Panc1 (cell line): Measurements from ENCODE around the gene SEZ6L. TPM values are rescaled to one million over a fixed set of nuclear protein-coding genes. Genes with fewer than 3 reads are reported as not detected.

Source experiments
- ATAC-seq: fragments of 200-7000 bp; cut with Tn5 transposase; 2 replicates; pipeline ENCODE4 v1.9.1; 2020; ENCODE audit warnings: mild to moderate bottlenecking, moderate library complexity
- BruUV-seq: library from RNA; stranded (reverse); fragments of 400-500 nt; replicated peaks from 2 replicates; lab custom pipeline; 2021; lab: Mats Ljungman, UMichigan
- CTCF ChIA-PET: fragments of 300-600 bp; sonication (Branson Sonifier 250); formaldehyde crosslinking; loops from one replicate; lab custom pipeline; 2022; ENCODE audit warnings: antibody characterized with exemption; lab: Charles Lee
- POLR2A ChIA-PET: fragments of 300-600 bp; sonication (Branson Sonifier 250); formaldehyde crosslinking; loops from one replicate; lab custom pipeline; 2022; ENCODE audit warnings: antibody characterized with exemption; lab: Charles Lee
- DNase-seq: peaks from one replicate; pipeline ENCODE4 v3.0.0-alpha.2; 2010; ENCODE audit warnings: low read depth, low spot score
- H3K27ac ChIP-seq: 2 replicates; pipeline ENCODE4 v1.5.1; 2011; ENCODE audit warnings: mild to moderate bottlenecking, low read length, inconsistent platforms
- H3K27me3 ChIP-seq: fragments of 200-500 bp; sonication (Bioruptor generic); 2 replicates; pipeline ENCODE4 v1.6.0; 2014; ENCODE audit warnings: low read length, inconsistent platforms; ENCODE audit not compliant: control insufficient read depth, insufficient read depth
- H3K36me3 ChIP-seq: fragments of 200-500 bp; sonication (Bioruptor generic); 2 replicates; pipeline ENCODE4 v1.5.1; 2014; ENCODE audit warnings: inconsistent platforms, mild to moderate bottlenecking, low read length, moderate library complexity; ENCODE audit not compliant: control insufficient read depth, insufficient read depth
- H3K4me1 ChIP-seq: 2 replicates; pipeline ENCODE4 v1.5.1; 2011; ENCODE audit warnings: inconsistent platforms, mild to moderate bottlenecking, low read length, moderate library complexity; ENCODE audit not compliant: control insufficient read depth, insufficient read depth
- H3K4me3 ChIP-seq, 2 experiments: 2 replicates each; pipeline ENCODE4 v1.5.1; 2011 to 2012; ENCODE audit warnings: low read depth in 2 of 2, low read length in 2 of 2, mild to moderate bottlenecking in 2 of 2, inconsistent platforms in 1 of 2, moderate library complexity in 1 of 2
- H3K9me3 ChIP-seq: fragments of 200-500 bp; sonication (Bioruptor generic); 2 replicates; pipeline ENCODE4 v1.5.1; 2014; ENCODE audit warnings: low read depth, mild to moderate bottlenecking, inconsistent platforms, low read length, moderate library complexity; ENCODE audit not compliant: control insufficient read depth, insufficient read depth
- POLR2AphosphoS5 ChIP-seq: IDR thresholded peaks from 2 replicates; pipeline ENCODE4 v1.6.1; 2012; ENCODE audit warnings: mild to moderate bottlenecking, low read depth, low read length, moderate library complexity
- SIN3A ChIP-seq: IDR thresholded peaks from 2 replicates; pipeline ENCODE4 v1.6.1; 2012; ENCODE audit warnings: low read depth, mild to moderate bottlenecking, low read length, moderate library complexity, borderline replicate concordance; ENCODE audit not compliant: insufficient read depth
- TCF7L2 ChIP-seq: IDR thresholded peaks from 2 replicates; pipeline ENCODE4 v1.6.1; 2011; ENCODE audit warnings: mild to moderate bottlenecking, low read depth, low read length, inconsistent platforms
- in situ Hi-C: cut with HindIII; loops from 2 replicates; pipeline ENCODE4 v1.10.0; 2016; ENCODE audit warnings: low sequenced_read_pairs, low pct_unique_long_range_greater_than_20kb
- intact Hi-C: fragments of 100-400 bp; cut with micrococcal nuclease; formaldehyde crosslinking; loops from one replicate; pipeline ENCODE4 v1.10.0; 2022; ENCODE audit not compliant: unreplicated experiment
- total RNA-seq: library from RNA; stranded (reverse); gene quantifications from one replicate; pipeline ENCODE4 v1.2.1, GENCODE V29; 2021; ENCODE audit not compliant: unreplicated experiment
- TF ChIP-seq, protein P1 (sequence below), 2 experiments: IDR thresholded peaks; 2 replicates each; pipeline ENCODE4 v1.6.1; 2011 to 2012; ENCODE audit warnings: low read depth in 2 of 2, control low read depth in 1 of 2, low read length in 1 of 2, mild to moderate bottlenecking in 1 of 2, moderate library complexity in 1 of 2; ENCODE audit not compliant: insufficient read depth in 1 of 2
- TF ChIP-seq, protein P2 (sequence below): fragments of 450-650 bp; IDR thresholded peaks from 2 replicates; pipeline ENCODE4 v1.5.1; 2017; ENCODE audit warnings: mild to moderate bottlenecking

Gene SEZ6L
- total RNA-seq, 1 experiment from 2014 or later, result not detected

DNA sequence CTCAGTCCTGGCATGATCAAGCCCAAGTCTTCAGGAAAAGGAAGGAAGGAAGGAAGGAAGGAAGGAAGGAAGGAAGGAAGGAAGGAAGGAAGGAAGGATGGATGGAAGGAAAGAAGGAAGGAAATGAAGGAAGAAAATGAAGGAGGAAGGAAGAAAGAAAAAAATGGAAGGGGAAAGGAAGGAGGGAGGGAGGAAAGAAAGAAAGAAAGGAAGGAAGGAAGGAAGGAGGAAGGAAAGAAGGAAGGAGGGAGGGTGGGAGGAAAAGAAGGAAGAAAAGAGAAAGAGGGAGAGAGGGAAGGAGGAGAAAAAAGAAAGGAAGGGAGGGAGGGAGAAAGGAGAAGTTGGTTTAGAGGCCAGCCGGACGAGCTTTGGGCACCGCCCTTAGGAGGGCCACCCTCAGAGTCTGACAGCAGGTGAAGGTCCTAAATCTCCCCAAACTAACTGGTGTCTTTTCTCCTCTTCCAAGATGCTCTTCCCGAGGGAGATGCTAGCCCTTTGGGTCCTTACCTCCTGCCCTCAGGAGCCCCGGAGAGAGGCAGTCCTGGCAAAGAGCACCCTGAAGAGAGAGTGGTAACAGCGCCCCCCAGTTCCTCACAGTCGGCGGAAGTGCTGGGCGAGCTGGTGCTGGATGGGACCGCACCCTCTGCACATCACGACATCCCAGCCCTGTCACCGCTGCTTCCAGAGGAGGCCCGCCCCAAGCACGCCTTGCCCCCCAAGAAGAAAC, 122.8 kb downstream of the SEZ6L start:
- Histone ChIP-seq H3K27ac (no peak overlapping the region), H3K4me1 (no peaks in the 10 kb centered on the region), H3K27me3 (no peaks in the 10 kb centered on the region; the same call in 1 of the 2 replicates), H3K9me3 (no peaks in the 10 kb centered on the region), H3K36me3 (no peaks in the 10 kb centered on the region), H3K4me3 (no peak overlapping the region)
- DNase-seq, result no peak
- intact Hi-C loops, result no loop called here
- BruUV-seq, result no TSS peak
- ChIA-PET CTCF (interaction anchor here (0.6 kb wide), 1 partner anchor 27 kb away, joined by 5 read pairs; no protein-coding TSS in a partner anchor), POLR2A (interaction anchor here (0.6 kb wide), 1 partner anchor 48 kb away, joined by 3 read pairs; no protein-coding TSS in a partner anchor)
- in situ Hi-C loops, result no loop called here
- no peak for TF ChIP-seq TCF7L2
- TF ChIP-seq, protein P1, sequence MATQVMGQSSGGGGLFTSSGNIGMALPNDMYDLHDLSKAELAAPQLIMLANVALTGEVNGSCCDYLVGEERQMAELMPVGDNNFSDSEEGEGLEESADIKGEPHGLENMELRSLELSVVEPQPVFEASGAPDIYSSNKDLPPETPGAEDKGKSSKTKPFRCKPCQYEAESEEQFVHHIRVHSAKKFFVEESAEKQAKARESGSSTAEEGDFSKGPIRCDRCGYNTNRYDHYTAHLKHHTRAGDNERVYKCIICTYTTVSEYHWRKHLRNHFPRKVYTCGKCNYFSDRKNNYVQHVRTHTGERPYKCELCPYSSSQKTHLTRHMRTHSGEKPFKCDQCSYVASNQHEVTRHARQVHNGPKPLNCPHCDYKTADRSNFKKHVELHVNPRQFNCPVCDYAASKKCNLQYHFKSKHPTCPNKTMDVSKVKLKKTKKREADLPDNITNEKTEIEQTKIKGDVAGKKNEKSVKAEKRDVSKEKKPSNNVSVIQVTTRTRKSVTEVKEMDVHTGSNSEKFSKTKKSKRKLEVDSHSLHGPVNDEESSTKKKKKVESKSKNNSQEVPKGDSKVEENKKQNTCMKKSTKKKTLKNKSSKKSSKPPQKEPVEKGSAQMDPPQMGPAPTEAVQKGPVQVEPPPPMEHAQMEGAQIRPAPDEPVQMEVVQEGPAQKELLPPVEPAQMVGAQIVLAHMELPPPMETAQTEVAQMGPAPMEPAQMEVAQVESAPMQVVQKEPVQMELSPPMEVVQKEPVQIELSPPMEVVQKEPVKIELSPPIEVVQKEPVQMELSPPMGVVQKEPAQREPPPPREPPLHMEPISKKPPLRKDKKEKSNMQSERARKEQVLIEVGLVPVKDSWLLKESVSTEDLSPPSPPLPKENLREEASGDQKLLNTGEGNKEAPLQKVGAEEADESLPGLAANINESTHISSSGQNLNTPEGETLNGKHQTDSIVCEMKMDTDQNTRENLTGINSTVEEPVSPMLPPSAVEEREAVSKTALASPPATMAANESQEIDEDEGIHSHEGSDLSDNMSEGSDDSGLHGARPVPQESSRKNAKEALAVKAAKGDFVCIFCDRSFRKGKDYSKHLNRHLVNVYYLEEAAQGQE (IDR thresholded peaks at IDR 0.05; ENCODE audit: insufficient read depth in 1 of 2, low read depth in 2 of 2, low read length in 1 of 2), result no peak
- no peak for TF ChIP-seq POLR2AphosphoS5
- TF ChIP-seq, protein P2, sequence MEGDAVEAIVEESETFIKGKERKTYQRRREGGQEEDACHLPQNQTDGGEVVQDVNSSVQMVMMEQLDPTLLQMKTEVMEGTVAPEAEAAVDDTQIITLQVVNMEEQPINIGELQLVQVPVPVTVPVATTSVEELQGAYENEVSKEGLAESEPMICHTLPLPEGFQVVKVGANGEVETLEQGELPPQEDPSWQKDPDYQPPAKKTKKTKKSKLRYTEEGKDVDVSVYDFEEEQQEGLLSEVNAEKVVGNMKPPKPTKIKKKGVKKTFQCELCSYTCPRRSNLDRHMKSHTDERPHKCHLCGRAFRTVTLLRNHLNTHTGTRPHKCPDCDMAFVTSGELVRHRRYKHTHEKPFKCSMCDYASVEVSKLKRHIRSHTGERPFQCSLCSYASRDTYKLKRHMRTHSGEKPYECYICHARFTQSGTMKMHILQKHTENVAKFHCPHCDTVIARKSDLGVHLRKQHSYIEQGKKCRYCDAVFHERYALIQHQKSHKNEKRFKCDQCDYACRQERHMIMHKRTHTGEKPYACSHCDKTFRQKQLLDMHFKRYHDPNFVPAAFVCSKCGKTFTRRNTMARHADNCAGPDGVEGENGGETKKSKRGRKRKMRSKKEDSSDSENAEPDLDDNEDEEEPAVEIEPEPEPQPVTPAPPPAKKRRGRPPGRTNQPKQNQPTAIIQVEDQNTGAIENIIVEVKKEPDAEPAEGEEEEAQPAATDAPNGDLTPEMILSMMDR, result no peak
- no peak for TF ChIP-seq SIN3A
- ATAC-seq, result no peak

DNA sequence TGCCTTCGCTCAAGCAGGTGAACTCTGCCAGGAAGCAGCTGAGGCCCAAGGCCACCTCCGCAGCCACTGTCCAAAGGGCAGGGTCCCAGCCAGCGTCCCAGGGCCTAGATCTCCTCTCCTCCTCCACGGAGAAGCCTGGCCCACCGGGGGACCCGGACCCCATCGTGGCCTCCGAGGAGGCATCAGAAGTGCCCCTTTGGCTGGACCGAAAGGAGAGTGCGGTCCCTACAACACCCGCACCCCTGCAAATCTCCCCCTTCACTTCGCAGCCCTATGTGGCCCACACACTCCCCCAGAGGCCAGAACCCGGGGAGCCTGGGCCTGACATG, 123.4 kb downstream of the SEZ6L start:
- intact Hi-C loops (no loop called here), in situ Hi-C loops (no loop called here)
- ATAC-seq, result no peak

More for the DNA sequence above, 123.4 kb downstream of the SEZ6L start:
- TF ChIP-seq, protein P1 (IDR thresholded peaks at IDR 0.05; ENCODE audit: insufficient read depth in 1 of 2, low read depth in 2 of 2, low read length in 1 of 2), result no peak
- no peak for TF ChIP-seq SIN3A
- no peak for TF ChIP-seq TCF7L2
- no peak for DNase-seq
- ChIA-PET CTCF (no interaction called here), POLR2A (no interaction called here)
- BruUV-seq, result no TSS peak
- no peaks in the 10 kb centered on the region for H3K27me3 ChIP-seq
- H3K36me3 ChIP-seq, result no peaks in the 10 kb centered on the region
- no peak overlapping the region for H3K27ac ChIP-seq
- no peaks in the 10 kb centered on the region for H3K4me1 ChIP-seq
- no peaks in the 10 kb centered on the region for H3K9me3 ChIP-seq
- no peak overlapping the region for H3K4me3 ChIP-seq
